OCI-LY1 (cell line): ENCODE measurements around the gene SLC5A9.
"Not testable (repeated sequence)": the region's sequence is repeated elsewhere in the genome, so short reads cannot be mapped to it uniquely, and the experiment has no call there.

Source experiments
- EZH2 ChIP-seq: fragments of 200-600 bp; sonication (generic), shearing (Covaris generic); IDR thresholded peaks from 2 replicates; pipeline ENCODE4 v1.8.0; 2017; ENCODE audit warnings: borderline replicate concordance, mixed run types, mild to moderate bottlenecking, antibody characterized with exemption, low read length, moderate library complexity, mixed read lengths
- TF ChIP-seq, protein P1 (sequence below): fragments of 200-600 bp; sonication (generic), shearing (Covaris generic); IDR thresholded peaks from 2 replicates; pipeline ENCODE4 v1.5.1; 2017; ENCODE audit warnings: mild to moderate bottlenecking, antibody characterized with exemption, low read length, moderate library complexity, mixed read lengths

DNA sequence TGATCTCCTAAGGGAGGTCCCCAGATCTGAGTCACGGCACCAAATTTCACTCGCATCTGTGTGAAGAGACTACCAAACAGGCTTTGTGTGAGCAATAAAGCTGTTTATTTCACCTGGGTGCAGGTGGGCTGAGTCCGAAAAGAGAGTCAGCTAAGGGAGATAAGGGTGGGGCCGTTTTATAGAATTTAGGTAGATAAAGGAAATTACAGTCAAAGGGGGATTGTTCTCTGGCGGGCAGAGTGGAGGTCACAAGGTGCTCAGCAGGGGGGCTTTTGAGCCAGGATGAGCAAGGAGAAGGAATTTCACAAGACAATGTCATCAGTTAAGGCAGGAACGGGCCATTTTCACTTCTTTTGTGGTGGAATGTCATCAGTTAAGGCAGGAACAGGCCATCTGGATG is 8.2 kb upstream of the SLC5A9 start:
- TF ChIP-seq, protein P1, sequence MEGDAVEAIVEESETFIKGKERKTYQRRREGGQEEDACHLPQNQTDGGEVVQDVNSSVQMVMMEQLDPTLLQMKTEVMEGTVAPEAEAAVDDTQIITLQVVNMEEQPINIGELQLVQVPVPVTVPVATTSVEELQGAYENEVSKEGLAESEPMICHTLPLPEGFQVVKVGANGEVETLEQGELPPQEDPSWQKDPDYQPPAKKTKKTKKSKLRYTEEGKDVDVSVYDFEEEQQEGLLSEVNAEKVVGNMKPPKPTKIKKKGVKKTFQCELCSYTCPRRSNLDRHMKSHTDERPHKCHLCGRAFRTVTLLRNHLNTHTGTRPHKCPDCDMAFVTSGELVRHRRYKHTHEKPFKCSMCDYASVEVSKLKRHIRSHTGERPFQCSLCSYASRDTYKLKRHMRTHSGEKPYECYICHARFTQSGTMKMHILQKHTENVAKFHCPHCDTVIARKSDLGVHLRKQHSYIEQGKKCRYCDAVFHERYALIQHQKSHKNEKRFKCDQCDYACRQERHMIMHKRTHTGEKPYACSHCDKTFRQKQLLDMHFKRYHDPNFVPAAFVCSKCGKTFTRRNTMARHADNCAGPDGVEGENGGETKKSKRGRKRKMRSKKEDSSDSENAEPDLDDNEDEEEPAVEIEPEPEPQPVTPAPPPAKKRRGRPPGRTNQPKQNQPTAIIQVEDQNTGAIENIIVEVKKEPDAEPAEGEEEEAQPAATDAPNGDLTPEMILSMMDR: not testable (repeated sequence)
- TF ChIP-seq EZH2: not testable (repeated sequence)
